HepG2 (cell line): ENCODE results near the gene LTA4H. TPM values are rescaled to one million over a fixed set of nuclear protein-coding genes. Genes with fewer than 3 reads are reported as not detected.

Source experiments
- ATAC-seq: fragments of 200-7000 bp; cut with Tn5 transposase; 3 replicates; pipeline ENCODE4 v1.9.1; 2020; ENCODE audit warnings: mild to moderate bottlenecking, moderate library complexity
- BruUV-seq: library from RNA; stranded (reverse); fragments of 400-500 nt; replicated peaks from 2 replicates; lab custom pipeline; 2021; lab: Mats Ljungman, UMichigan
- CTCF ChIA-PET: fragments of 300-600 bp; formaldehyde crosslinking; extraction: SDS; loops from one replicate; lab custom pipeline; 2021; ENCODE audit warnings: low total read pairs, inconsistent platforms, low intra/inter-chr PET ratio; lab: Yijun Ruan, JAX
- POLR2A ChIA-PET: fragments of 350-600 bp; sonication (Branson Sonifier 250); formaldehyde crosslinking; loops from one replicate; lab custom pipeline; 2020; ENCODE audit warnings: antibody characterized with exemption, inconsistent platforms; lab: Yijun Ruan, JAX
- DNase-seq: peaks from one replicate; pipeline ENCODE4 v3.0.0-alpha.2; 2015; ENCODE audit warnings: low spot score
- FAIRE-seq: peaks from 3 replicates; lab custom pipeline; 2011; peaks lifted over from hg19 to GRCh38; lab: Jason Lieb, UNC
- H2AFZ ChIP-seq: one replicate; pipeline ENCODE4 v1.6.1; 2011; ENCODE audit warnings: low read length, inconsistent platforms
- H3K27ac ChIP-seq: fragments of 300-600 bp; 3 replicates; pipeline ENCODE4 v1.8.0; 2011; ENCODE audit warnings: mixed run types, mild to moderate bottlenecking, mixed read lengths, low read length, inconsistent platforms; ENCODE audit not compliant: insufficient read depth; ENCODE audit errors: extremely low read length
- H3K27me3 ChIP-seq, 2 experiments: fragments of 200-600 bp in 1 of 2; 2 replicates in 1 of 2; 3 replicates in 1 of 2; pipeline versions ENCODE4 v1.6.0 to v1.8.0; 2011; ENCODE audit warnings: low read length in 2 of 2, mild to moderate bottlenecking in 2 of 2, moderate library complexity in 2 of 2, inconsistent platforms in 1 of 2; ENCODE audit not compliant: insufficient read depth in 2 of 2, control insufficient read depth in 1 of 2
- H3K36me3 ChIP-seq, 2 experiments: fragments of 200-600 bp in 1 of 2; replicated peaks in 1 of 2; 2 replicates in 1 of 2; 3 replicates in 1 of 2; pipeline versions ENCODE4 v1.5.1 to v1.8.0; 2011; ENCODE audit warnings: low read length in 2 of 2, inconsistent platforms in 1 of 2; ENCODE audit not compliant: insufficient read depth in 2 of 2, control insufficient read depth in 1 of 2
- H3K4me1 ChIP-seq: 2 replicates; pipeline ENCODE4 v1.5.1; 2012; ENCODE audit warnings: low read length, inconsistent platforms; ENCODE audit not compliant: insufficient read depth
- H3K4me2 ChIP-seq: 2 replicates; pipeline ENCODE4 v1.6.0; 2011; ENCODE audit warnings: low read depth, low read length, inconsistent platforms
- H3K4me3 ChIP-seq, 3 experiments: fragments of 200-600 bp in 1 of 3; sonication (generic), shearing (Covaris generic) in 1 of 3; replicated peaks in 1 of 3; 2 replicates each; pipeline ENCODE4 v1.5.1; 2011 to 2016; ENCODE audit warnings: low read length in 3 of 3, inconsistent platforms in 2 of 3, low read depth in 2 of 3, mild to moderate bottlenecking in 2 of 3, control low read depth in 1 of 3, mixed read lengths in 1 of 3; ENCODE audit not compliant: insufficient read depth in 1 of 3
- H3K79me2 ChIP-seq: one replicate; pipeline ENCODE4 v1.6.1; 2011; ENCODE audit warnings: low read length, inconsistent platforms; ENCODE audit not compliant: insufficient read depth
- H3K9ac ChIP-seq: 2 replicates; pipeline ENCODE4 v1.6.0; 2011; ENCODE audit warnings: mild to moderate bottlenecking, low read depth, low read length, inconsistent platforms; ENCODE audit not compliant: insufficient read depth
- H3K9me3 ChIP-seq: 2 replicates; pipeline ENCODE4 v1.5.1; 2012; ENCODE audit warnings: mild to moderate bottlenecking, low read length
- H4K20me1 ChIP-seq: 2 replicates; pipeline ENCODE4 v1.6.0; 2011; ENCODE audit warnings: inconsistent platforms, mild to moderate bottlenecking, low read length, moderate library complexity; ENCODE audit not compliant: insufficient read depth
- BRCA1 ChIP-seq: sonication (generic); formaldehyde crosslinking; IDR thresholded peaks from 2 replicates; pipeline ENCODE4 v1.4.0; 2020; ENCODE audit warnings: missing genetic modification reagents
- CBX1 ChIP-seq: IDR thresholded peaks from one replicate; pipeline ENCODE4 v1.6.1; 2016; ENCODE audit warnings: antibody characterized with exemption, low read depth
- DPF2 ChIP-seq: sonication (generic); formaldehyde crosslinking; IDR thresholded peaks from 2 replicates; pipeline ENCODE4 v1.4.0; 2020; ENCODE audit warnings: mild to moderate bottlenecking, low read depth, missing genetic modification reagents, borderline replicate concordance
- E2F2 ChIP-seq: sonication (generic); formaldehyde crosslinking; IDR thresholded peaks from 2 replicates; pipeline ENCODE4 v1.4.0; 2020; ENCODE audit warnings: missing genetic modification reagents, borderline replicate concordance
- FLYWCH1 ChIP-seq: sonication (generic); formaldehyde crosslinking; IDR thresholded peaks from 2 replicates; pipeline ENCODE4 v1.8.1; 2023; ENCODE audit warnings: mild to moderate bottlenecking, missing genetic modification reagents
- GPN1 ChIP-seq: sonication (generic); formaldehyde crosslinking; IDR thresholded peaks from 2 replicates; pipeline ENCODE4 v1.5.1; 2020; ENCODE audit warnings: missing genetic modification reagents, borderline replicate concordance
- HMGA1 ChIP-seq: sonication (generic); formaldehyde crosslinking; conservative IDR thresholded peaks from 2 replicates; pipeline ENCODE4 v1.4.0; 2020; ENCODE audit warnings: missing genetic modification reagents
- IKZF1 ChIP-seq: fragments of 450-650 bp; IDR thresholded peaks from 2 replicates; pipeline ENCODE4 v1.7.1; 2016
- ISL2 ChIP-seq: sonication (generic); formaldehyde crosslinking; IDR thresholded peaks from 2 replicates; pipeline ENCODE4 v1.5.0; 2020; ENCODE audit warnings: missing genetic modification reagents
- KLF16 ChIP-seq, 2 experiments: sonication (generic) in 1 of 2; formaldehyde crosslinking in 1 of 2; IDR thresholded peaks; 2 replicates each; pipeline versions ENCODE4 v1.6.1 to v1.8.0; 2016 to 2023; ENCODE audit warnings: missing genetic modification reagents in 2 of 2, missing compliant biosample characterization in 1 of 2
- MEF2D ChIP-seq: sonication (generic); formaldehyde crosslinking; IDR thresholded peaks from 2 replicates; pipeline ENCODE4 v1.5.1; 2020; ENCODE audit warnings: mild to moderate bottlenecking, missing genetic modification reagents
- NFE2L2 ChIP-seq: fragments of 150-350 bp; IDR thresholded peaks from 2 replicates; pipeline ENCODE4 v1.6.1; 2014; ENCODE audit warnings: low read length
- SNAI1 ChIP-seq: sonication (generic); formaldehyde crosslinking; IDR thresholded peaks from 2 replicates; pipeline ENCODE4 v1.5.0; 2020; ENCODE audit warnings: mild to moderate bottlenecking, missing genetic modification reagents, borderline replicate concordance
- SP4 ChIP-seq: sonication (generic); formaldehyde crosslinking; IDR thresholded peaks from 2 replicates; pipeline ENCODE4 v1.8.1; 2023; ENCODE audit warnings: mild to moderate bottlenecking, missing genetic modification reagents
- ZBTB1 ChIP-seq: sonication (generic); formaldehyde crosslinking; IDR thresholded peaks from 2 replicates; pipeline ENCODE4 v1.4.0; 2020; ENCODE audit warnings: missing genetic modification reagents, borderline replicate concordance
- ZBTB8A ChIP-seq: sonication (generic); formaldehyde crosslinking; IDR thresholded peaks from 2 replicates; pipeline ENCODE4 v1.4.0; 2020; ENCODE audit warnings: mild to moderate bottlenecking, low read depth, missing genetic modification reagents, borderline replicate concordance
- ZNF510 ChIP-seq: sonication (generic); formaldehyde crosslinking; IDR thresholded peaks from 2 replicates; pipeline ENCODE4 v1.4.0; 2020; ENCODE audit warnings: low read depth, mild to moderate bottlenecking, missing genetic modification reagents
- ZNF670 ChIP-seq: sonication (generic); formaldehyde crosslinking; IDR thresholded peaks from 2 replicates; pipeline ENCODE4 v1.8.0; 2022; ENCODE audit warnings: mild to moderate bottlenecking, missing genetic modification reagents, borderline replicate concordance
- ZNF766 ChIP-seq: sonication (generic); formaldehyde crosslinking; IDR thresholded peaks from 2 replicates; pipeline ENCODE4 v1.5.0; 2020; ENCODE audit warnings: missing genetic modification reagents, borderline replicate concordance
- WGBS: methylation state at CpG from one replicate; pipeline ENCODE4 v1.1.6; 2017; ENCODE audit warnings: low lambda C conversion rate; 5-methylcytosine and 5-hydroxymethylcytosine counted together
- in situ Hi-C: cut with HindIII; loops from 2 replicates; pipeline ENCODE4 v1.10.0; 2017; ENCODE audit warnings: low pct_unique_long_range_greater_than_20kb; ENCODE audit not compliant: extremely low pct_ligation_motif_present
- intact Hi-C: fragments of 100-400 bp; cut with micrococcal nuclease; formaldehyde crosslinking; loops from one replicate; pipeline ENCODE4 v1.10.0; 2022; ENCODE audit not compliant: unreplicated experiment
- polyA plus RNA-seq, 8 experiments: library from polyadenylated mRNA; depleted of rRNA in 3 of 8; stranded (reverse) in 7 of 8; unstranded in 1 of 8; fragments of >200 nt; fragmentation: Illumina TruSeq in 4 of 8; extraction: Trizol in 4 of 8; gene quantifications; 2 replicates each; pipeline versions ENCODE4 v1.2.1 to v1.2.3, GENCODE V29; 2011 to 2016; ENCODE audit warnings: low read depth in 4 of 8, missing spikeins in 1 of 8, mixed read lengths in 1 of 8; ENCODE audit not compliant: insufficient read depth in 1 of 8
- total RNA-seq, 5 experiments: library from RNA; depleted of rRNA; stranded (reverse); fragments of >200 nt; fragmentation: Illumina TruSeq; extraction: Trizol; gene quantifications; 2 replicates each; pipeline ENCODE4 v1.2.3, GENCODE V29; 2016; ENCODE audit warnings: low read depth in 1 of 5

Gene LTA4H
- total and polyA plus RNA-seq, 2 of the 13 experiments (the other 11 are each of a cell fraction or from before 2014, with no cell fraction given), result 87.5 to 90.4 TPM

GRCh38 chr12:96035283-96036236 is at the start of gene LTA4H (continued):
- TF ChIP-seq ZNF766 (CRISPR knock-in tag) (no peak), MEF2D (CRISPR knock-in tag) (peak; percentile 56; the same call in 1 of the 2 replicates), DPF2 (CRISPR knock-in tag) (no peak), NFE2L2 (no peak), BRCA1 (no peak), ZBTB1 (CRISPR knock-in tag) (0 out of 2 replicates have a peak, but pooled peaks have one; percentile 60), FLYWCH1 (CRISPR knock-in tag) (no peak; the same call in 1 of the 2 replicates), KLF16 (CRISPR knock-in tag; IDR thresholded peaks at IDR 0.05) (peak in 1 of 2 experiments; percentile 52; a peak in 1 of 4 replicates), SNAI1 (no peak), CBX1 (peak; percentile 37)

- intact Hi-C loops, result no loop called here
- Histone ChIP-seq H3K36me3 (no peaks in the 10 kb centered on the region), H4K20me1 (no peaks in the 10 kb centered on the region), H3K79me2 (no peaks in the 10 kb centered on the region), H3K9me3 (no peaks in the 10 kb centered on the region), H3K9ac (no peak overlapping the region), H3K27ac (no peak overlapping the region), H3K27me3 (peaks cover 0 to 7% of the 10 kb centered on the region in 2 experiments; a peak in 1 of 5 replicates), H3K4me2 (no peak overlapping the region), H3K4me3 (no peak overlapping the region), H3K4me1 (peaks cover 7% of the 10 kb centered on the region; the same call in 1 of the 2 replicates), H2AFZ (no peak overlapping the region)
- WGBS, result 53% methylated on average over 2 of the region's 2 CpGs
- FAIRE-seq, result no peak
- no peak for ATAC-seq
- no peak for DNase-seq
- CTCF ChIA-PET, result no interaction called here
- POLR2A ChIA-PET, result no interaction called here
- in situ Hi-C loops, result no loop called here
- BruUV-seq, result no TSS peak
- TF ChIP-seq ZBTB8A (CRISPR knock-in tag) (no peak), ZNF670 (CRISPR knock-in tag) (no peak), E2F2 (CRISPR knock-in tag) (no peak), IKZF1 (no peak), GPN1 (CRISPR knock-in tag) (no peak), HMGA1 (no peak), ISL2 (CRISPR knock-in tag) (no peak), ZNF510 (CRISPR knock-in tag) (no peak), SNAI1 (no peak), SP4 (CRISPR knock-in tag) (no peak)
Observed at GRCh38 chr12:96084624-96085023, 49.2 kb upstream of the LTA4H start.
